Anterior cingulate cortex (tissue), 58 donors: ENCODE results near the gene DRD3.

Source experiments
- DNase-seq, 58 donors: peaks; one replicate each; lab custom pipeline; 2025; lab: John Stamatoyannopoulos, UW

The DRD3 gene

DNA sequence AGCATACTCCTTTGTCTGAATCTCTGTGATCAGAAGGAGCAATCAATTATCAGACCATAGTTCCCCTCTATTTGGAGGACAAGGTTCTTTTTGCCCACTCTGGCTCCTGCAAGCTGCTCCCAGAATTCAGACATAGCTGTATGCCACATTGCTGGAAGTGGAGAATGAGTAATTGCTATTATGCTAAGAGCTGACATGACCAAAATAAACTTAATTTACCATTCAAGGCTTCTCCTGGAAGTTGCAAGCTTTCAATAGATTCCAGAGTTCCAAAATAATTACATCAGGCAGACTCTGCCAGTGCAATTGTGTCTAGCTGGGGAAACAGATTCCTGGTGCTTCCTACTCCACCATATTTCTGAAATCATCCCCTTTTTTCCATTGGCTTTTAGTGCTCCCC is 7.6 kb upstream of the DRD3 start:
- DNase-seq, result no peak

- peak in 2 of 58 donors; percentile 2 to 7 for DNase-seq
Measured at GRCh38 chr3:114179575-114179974, 723 bp upstream of the DRD3 start.

DNA sequence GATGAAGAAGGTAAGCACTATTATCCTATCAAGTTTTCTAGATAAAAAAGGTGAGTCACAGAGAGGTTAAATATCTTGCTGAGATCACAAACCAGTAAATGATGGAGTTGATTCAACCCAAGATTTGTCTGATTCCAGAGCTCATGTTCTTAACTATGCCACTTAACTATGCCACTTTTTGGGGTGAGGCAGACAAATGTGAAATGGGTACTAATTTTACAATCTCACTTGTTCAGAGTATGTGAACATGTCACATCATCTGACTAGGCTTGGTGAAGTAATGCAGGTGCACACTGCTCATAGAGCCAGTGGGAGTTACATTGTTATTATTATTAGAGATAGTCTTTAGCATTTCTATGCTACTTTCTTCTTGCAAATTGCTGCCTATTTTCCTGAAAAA is 2.0 kb downstream of the DRD3 start:
- no peak for DNase-seq

- no peak for DNase-seq
Measured at GRCh38 chr3:114176487-114176886, 2.4 kb downstream of the DRD3 start.

DNA sequence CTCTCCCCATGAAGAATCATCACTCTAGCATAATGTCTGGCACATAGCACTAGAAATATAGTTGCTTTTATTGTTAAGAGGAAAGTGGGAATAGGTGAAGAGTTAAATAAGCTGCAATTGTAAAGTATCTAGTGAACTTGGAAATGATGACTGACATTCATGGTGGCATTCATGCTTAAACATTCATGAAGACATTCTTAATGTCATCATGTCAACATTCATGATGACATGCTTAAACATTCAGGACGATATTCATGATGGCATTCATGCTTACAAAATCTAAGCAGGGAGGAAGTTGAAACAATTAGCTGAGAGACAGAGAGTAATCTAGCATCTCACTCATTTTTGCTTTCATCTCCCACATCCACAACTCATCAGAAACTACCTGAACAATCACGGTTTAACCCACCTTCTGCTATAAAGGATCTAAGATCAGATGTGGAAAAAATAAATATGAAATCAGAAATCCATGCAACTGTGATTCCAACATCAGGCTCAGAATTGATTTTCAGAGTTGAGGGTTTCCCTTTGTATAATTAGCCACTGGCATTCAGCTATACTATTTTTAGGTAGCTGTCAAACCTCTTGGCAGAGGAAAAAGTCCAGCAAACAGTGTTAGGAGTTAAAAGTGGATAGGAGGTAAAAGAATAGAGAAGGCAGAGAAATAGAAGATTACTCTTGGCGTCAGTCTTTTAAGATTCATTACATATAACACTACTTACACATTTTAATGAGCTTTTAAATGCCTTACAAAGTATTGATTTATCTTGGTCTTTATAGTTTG is 3.5 kb downstream of the DRD3 start:
- DNase-seq, result no peak

- DNase-seq, result no peak
Measured at GRCh38 chr3:114171677-114172076, 7.2 kb downstream of the DRD3 start.

DNA sequence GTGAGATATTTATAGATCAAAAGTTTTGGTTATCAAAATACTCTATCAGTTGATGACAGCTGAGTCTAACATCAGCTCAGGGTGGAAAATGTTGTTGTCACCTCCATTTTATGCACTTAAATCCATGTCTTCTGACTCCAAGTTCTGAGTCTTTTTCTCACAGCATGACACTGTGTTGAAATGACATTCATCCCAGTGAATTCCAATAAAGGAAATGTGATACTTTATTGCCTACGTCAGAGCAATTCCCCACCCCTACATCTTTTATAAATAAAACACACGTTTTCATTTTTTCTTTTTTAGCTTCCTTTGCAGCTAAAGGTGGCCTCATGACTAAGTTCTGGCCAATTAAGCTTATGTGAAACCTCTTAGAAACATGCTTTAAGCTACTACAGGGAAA is 10.7 kb downstream of the DRD3 start:
- DNase-seq, result no peak

DNA sequence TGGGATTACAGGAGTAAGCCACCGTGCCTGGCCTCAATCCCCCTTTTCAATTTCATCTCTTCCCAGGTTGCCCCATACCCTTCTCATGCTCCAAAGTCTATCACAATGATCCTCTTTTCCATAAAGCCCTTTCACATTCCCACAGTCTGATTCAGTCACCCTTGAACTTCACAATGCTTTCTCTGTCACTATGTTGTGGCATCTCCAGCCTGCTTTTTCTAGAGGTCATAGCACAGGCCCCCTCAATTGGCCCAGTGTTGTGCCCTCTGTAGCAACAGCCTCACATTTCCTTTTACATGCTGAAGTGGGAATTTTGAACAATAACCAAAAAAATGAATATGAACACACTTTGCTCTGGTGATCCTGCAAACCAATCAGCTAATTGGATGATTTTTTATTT is 21.5 kb downstream of the DRD3 start:
- DNase-seq, result no peak

GRCh38 chr3:114155370-114155821 is 23.5 kb downstream of the DRD3 start:
- DNase-seq, result peak in 3 of 58 donors; percentile 1 to 14 (median 7)

GRCh38 chr3:114154321-114154821 is 24.5 kb downstream of the DRD3 start:
- DNase-seq, result peak in 1 of 58 donors; percentile 25

GRCh38 chr3:114152519-114153151 is 26.2 kb downstream of the DRD3 start:
- DNase-seq, result peak in 57 of 58 donors; percentile 4 to 83 (median 54)

- DNase-seq, result no peak
Measured at GRCh38 chr3:114151091-114151490, 27.8 kb downstream of the DRD3 start.

DNA sequence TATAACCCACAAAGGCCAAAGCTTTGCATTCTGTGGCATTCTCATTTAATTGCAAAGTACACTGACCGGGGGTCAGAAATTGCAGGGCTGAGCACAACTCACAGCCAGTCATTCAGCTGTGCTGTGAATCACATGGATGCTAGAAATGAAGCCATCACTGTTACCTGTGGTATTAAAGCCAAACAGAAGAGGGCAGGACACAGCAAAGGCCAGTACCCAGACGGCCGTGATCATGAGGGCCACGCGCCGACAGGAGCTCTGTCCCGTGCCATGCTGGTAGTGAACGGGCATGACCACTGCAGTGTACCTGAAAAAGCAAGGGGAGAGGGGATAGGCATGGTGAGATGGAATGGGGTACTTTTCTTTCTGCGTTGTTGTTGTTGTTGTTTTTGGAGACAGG is 31.6 kb downstream of the DRD3 start:
- DNase-seq, result no peak

GRCh38 chr3:114144909-114145688 is 33.8 kb downstream of the DRD3 start:
- peak in 29 of 58 donors; percentile 1 to 54 (median 12) for DNase-seq

- DNase-seq, result no peak
Measured at GRCh38 chr3:114143817-114144216, 35.0 kb downstream of the DRD3 start.

GRCh38 chr3:114139836-114140235 is 39.0 kb downstream of the DRD3 start:
- no peak for DNase-seq

GRCh38 chr3:114133947-114134346 is 44.9 kb downstream of the DRD3 start:
- DNase-seq, result no peak

DNA sequence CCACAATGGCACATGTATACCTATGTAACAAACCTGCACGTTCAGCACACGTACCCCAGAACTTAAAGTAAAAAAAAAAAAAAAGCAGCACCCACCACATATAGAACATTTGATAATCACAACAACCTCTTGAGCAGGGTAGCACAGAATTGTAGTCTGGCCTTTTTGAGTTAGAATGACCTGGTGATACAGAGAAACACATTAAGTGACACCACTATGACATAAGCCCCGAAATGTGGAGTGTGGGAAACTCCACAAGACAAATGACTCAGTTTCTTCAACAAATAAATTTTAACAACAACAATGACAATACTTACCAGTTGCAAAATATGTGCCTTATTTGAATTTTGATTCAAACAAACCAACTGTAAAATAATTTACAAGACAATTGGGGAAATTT is 46.4 kb downstream of the DRD3 start:
- DNase-seq, result no peak

- DNase-seq, result no peak
Measured at GRCh38 chr3:114128826-114129225, 50.0 kb downstream of the DRD3 start.

DNA sequence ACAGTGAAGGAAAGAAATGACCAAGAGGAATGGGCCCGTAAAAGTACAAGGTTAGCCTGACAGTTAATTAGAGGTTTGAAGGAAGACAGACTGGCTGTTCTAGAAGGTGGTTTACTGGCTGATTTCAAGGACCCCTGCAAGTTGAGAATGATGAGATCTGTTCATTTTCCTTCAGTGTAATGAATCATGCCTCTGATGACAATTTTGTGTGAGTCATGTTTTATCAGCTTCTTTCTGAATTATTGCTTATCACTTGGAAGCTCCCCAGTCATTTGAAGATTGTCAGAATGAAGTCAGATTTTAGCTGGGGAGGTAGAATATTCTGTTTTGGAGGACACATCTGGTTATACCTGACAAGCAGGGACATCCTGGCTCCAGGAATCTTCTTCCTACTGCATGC is 50.6 kb downstream of the DRD3 start:
- no peak for DNase-seq

GRCh38 chr3:114127517-114127916 is 51.3 kb downstream of the DRD3 start:
- DNase-seq, result no peak
